Left renal cortex interstitium (tissue), 4 donors: ENCODE measurements around the gene IRAK1. TPM values are rescaled to one million over a fixed set of nuclear protein-coding genes. Genes with fewer than 3 reads are reported as not detected.
"Not testable (repeated sequence)": the region's sequence is repeated elsewhere in the genome, so short reads cannot be mapped to it uniquely, and the experiment has no call there.

Experiments used
- DNase-seq, 4 donors: peaks; one replicate each; pipeline ENCODE4 v3.0.0-alpha.2; 2013; ENCODE audit warnings: low read depth in 4 of 4, low spot score in 2 of 4, missing footprints in 1 of 4
- polyA plus RNA-seq, 4 donors: library from polyadenylated mRNA; unstranded; fragments of 120-200 nt; gene quantifications; one replicate each; pipeline ENCODE4 v1.2.1, GENCODE V29; 2013; ENCODE audit not compliant: insufficient read length in 4 of 4

The IRAK1 gene
- polyA plus RNA-seq, 4 donors, result 51.1 to 69.0 (median 61.1) TPM

DNA sequence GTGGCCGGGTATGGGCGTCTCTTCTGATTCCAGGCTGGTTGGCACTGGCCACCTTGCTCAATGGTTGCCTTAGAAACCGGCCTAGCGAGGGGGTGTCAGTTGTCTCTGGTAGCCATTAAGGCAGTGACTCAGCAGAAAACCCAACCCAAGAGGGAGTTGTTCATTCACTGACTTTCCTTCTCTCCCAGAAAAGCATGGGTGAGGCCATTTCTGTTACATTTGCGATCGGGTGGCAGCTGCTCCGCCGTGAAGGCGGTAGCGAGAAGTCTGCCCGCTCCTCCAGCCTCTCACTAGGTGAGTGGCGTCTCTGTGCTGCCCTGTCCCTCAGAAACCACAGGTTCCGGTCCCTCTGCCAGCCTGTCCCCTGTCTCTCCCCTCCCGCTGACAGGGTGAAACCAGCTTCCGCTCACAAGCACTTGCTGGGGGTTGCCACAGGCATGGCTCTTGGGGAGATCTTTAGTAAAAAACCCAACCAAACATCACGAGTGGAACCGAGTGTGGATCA lies 17.4 kb downstream of the IRAK1 start:
- no peak for DNase-seq

DNA sequence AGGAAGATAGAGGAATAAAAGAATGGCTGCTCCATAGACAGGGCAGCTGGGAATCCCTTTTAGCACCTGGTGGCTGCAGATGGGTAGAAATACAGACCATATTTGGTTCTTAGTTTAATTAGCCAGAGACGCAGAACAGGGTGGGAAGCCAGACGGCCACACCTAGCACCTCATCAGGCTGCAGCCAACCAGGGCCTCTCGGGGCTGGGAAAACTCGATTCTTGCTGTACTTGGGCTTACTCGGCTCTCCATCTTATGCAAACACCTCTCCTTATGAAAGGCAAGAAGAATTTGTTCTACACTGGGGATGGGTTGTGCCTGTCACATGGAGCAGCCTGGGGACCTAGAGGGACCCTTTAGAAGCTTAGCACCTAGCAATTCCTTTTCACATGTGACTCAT lies 19.7 kb downstream of the IRAK1 start:
- DNase-seq, result no peak

DNA sequence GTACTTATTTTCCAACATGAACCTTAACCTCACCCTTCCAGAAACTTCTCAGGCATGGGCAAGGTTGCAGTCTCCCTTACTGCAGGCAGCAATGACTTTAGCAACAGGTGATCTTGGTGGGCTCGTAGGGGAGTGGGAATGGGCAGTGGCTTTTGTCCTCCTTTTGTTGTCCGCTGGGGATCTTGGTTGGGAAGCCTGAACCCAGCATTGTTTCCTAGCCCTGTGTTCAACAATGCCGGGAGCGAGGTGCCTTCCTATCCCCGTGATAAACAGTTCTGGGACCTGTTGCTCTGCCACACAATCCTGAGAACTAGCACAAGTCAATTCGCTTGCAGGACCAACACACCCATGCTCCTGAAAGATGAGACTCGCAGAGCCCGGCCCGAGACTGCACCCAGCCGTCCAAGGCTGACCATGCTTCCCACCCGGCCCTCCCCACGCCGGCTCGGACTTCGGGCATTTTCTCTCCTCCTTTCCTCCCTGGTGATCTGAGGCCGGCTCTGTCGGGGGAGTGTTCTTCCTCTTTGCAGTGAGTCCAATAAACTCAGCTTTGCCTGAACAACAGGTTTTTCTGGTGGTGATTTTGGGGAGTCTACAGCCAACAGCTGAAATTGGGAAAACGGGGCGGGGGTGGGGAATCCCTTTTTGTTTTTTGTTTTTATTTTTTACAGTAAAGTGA lies 20.2 kb downstream of the IRAK1 start:
- DNase-seq, result no peak

DNA sequence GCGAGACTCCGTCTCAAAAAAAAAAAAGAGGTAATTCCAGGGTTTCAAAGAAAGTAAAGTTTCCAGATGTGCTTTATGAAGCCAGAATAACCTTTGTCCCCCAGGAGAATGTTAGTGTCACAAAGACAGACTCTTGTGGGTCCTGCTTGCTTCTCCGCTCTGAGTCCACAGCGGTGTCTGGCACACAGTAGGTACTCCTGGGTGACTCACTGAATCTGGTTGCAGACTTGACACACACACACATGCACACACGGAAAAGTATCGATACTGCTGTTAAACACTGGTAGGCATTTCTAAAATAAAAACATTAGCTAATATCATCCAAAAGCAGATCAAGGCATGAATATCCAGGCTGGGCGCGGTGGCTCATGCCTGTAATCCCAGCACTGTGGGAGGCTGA lies 24.2 kb downstream of the IRAK1 start:
- DNase-seq, result no peak

DNA sequence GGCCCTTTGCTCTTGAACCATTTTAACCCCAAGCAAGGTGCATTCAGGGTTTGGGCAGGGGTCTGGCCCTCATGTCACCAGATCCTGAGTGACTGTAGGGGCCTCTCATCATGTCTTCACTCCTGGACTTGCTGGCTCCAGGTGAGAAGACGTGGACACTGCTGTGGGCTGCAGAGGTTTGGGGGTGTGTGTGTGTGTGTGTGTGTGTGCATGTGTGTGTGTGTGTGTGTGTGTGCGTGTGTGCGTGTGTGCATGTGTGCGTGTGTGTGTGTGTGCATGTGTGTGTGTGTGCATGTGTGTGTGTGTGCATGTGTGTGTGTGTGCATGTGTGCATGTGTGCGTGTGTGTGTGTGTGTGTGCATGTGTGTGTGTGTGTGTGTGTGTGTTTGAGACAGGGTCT lies 25.3 kb downstream of the IRAK1 start:
- not testable (repeated sequence) for DNase-seq

DNA sequence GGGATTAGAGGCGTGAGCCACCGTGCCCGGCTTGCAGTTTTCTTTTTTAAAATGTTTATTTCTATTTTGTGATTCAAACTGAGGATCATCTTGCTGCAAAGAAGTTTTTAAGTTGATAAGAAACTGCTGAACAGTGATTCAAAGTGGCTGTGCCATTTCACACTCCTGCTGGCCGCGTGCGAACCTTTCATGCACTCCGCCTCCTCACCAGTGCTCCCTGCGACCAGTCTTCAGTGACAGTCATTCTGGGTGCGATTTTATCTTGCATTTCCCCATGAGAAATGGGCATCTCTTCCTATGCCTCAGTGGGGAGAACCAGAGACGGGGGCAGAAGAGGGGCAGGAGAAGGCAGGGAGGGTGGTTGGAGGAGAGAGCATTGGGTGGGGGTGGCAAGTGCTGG lies 25.7 kb downstream of the IRAK1 start:
- DNase-seq, result no peak

DNA sequence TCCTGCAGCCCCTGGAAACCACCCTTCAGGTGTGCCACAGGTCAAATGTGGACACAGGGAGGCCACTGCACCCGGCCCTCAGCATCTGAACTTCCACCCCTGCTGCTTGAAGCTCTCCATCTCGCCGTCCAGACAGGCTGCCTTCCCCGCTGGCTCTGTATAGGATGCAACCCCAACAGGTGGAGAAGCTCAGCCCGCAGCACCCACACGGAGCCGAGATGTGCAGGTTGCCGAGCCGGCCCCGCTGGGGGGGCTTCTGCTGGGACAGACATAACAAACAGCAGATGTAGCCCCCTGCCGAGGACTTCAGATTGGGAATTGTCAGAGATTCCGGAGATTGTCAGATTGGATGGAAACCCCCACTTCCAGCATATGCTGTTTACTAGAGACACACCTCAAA lies 26.6 kb downstream of the IRAK1 start:
- no peak for DNase-seq

DNA sequence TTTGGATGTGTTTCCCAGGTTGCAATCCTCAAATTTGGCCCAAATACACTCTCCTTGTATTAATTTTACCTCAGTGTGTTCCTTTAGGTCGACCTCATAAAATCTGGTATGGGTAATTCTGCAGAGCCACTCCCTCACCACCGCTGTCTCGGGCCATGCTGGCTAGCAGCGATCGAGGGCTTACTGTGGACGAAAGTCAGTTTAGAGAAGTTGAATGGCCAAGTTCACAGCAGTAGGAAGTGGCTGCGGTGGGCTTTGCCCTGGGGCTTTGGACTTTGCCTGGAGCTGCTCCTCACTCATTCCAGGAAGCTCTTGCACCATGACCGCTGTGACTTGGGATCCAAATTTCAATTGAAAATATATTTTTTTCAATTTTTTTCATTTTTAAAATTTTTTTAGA lies 27.5 kb downstream of the IRAK1 start:
- no peak for DNase-seq

DNA sequence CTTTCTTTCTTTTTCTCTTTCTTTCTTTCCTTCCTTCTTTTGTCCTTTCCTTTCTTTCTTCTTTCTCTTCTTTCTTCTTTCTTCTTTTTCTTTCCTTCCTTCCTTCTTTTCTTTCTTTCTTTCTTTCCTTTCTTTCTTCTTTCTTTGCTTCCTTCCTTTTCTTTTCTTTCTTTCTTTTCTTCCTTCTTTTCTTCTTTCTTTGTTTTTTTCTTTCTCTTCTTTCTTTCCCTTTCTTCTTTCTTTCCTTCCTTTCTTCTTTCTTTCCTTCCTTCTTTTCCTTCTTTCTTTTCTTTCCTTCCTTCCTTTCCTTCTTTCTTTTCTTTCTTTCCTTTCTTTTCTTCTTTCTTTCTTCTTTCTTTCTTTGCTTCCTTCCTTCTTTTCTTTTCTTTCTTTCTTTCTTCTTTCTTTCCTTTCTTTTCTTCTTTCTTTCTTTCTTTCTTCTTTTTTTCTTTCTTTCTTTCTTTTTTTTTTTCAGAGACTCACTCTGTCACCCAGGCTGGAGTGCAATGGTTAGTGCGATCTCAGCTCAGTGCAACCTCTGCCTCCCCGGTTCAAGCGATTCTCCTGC lies 28.6 kb downstream of the IRAK1 start:
- DNase-seq, result no peak

DNA sequence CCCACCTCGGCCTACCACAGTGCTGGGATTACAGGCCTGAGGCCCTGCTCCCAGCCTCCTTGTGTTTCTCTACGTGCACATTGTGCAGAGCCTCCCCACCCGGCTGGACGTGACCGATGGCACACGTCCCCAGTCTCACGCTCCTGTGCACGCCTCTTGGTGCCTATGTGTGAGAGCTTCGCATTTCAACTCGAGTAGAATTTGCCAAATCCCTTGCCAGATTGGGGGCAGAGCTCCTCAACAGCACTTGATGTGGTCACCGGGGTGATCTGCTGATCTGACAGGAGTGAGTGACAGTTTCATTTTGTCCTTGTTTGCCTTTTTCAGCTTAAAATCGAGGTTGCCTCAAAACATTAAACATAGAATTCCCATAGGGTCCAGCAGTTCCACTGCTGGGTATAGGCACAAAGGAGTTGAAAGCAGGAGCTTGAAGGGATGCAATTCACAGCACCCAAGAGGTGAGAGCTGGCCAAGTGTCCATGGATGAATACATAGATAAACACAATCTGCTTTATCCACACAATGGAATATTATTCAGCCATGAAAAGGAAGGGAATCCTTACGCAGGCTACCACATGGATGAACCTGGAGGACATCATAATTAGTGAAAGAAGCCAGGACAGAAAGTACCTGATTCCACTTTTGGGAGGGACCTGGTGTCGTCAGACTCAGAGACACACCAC lies 29.6 kb downstream of the IRAK1 start:
- DNase-seq, result no peak

DNA sequence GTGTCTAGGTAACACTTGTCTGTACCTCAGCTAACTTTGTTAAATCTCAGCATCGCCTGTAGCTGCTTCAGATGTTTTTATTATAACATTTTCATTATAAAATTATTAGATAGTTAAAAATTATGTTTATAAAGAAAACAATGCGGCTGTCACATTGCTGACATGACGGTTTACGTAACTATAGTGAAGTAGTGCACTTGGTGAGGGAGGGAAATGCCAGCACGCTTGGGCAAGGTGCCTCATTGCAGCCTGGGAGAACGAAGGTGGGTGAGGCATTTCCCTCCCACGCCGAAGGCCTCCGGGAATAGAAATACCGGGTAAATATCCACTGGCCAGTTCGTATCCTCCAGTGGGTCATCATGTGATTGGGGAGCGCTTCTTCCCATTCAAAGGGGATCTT lies 31.2 kb downstream of the IRAK1 start:
- DNase-seq, result no peak

DNA sequence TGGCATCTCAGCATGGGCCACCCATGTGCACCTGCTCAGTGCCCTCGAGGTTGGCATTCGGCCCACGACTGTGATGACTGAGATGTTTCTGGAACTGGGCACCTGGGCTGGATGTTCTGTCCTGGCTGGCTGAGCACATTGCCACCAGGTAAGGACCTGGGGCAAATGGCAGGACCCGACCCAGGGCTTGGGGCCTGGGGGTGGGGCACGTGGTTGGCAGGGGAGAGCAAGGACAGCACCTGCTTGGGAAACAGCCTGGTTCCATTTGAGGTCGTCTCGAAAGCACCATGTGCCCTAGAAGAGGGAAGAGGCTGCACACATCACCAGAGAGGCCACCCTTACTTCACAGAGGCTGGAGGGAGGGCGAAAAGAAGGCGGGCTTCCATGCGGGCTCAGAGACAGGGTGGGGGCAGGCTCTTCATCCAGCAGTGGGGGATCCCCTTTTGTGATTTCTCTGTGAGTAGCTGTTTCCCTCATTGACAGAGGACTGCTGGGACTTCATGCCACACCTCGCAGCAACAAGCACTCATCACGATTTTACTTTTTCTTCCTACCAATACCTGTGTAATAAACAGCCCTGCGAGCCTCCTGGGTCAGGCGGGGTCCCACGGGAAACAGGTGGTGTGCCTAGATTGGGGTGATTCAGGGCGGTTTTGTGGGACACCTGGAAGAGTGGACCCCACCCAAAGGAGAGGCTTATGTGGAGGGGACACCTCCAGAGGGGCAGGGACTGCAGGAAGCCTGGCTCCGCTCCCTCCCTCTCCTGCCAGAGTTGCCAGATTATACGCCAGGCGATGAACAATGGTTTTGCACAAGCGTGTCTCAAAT lies 35.1 kb downstream of the IRAK1 start:
- DNase-seq, result no peak

DNA sequence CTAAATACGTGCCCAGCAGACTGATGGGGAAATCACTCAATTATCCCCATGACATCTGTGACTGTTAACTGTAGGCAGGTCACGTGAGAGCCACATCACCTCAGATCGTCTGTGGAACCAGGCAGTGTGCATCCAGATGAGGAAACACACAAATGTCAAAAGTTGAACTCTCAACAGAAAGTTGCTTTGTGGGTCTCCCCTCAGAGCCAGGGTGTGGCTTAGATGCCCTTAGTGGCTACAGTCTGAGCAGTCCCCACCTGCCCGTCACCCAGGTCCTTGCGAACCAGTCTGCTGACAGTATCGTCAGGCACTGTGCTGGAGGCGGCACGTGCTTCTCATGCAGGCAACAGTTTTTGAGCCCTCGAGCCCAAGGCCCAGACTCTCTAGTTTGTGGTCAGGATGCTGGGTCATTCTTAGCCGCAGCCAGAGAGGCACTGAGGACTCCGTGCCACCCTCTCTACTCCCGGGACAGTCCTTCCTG lies 36.3 kb downstream of the IRAK1 start:
- no peak for DNase-seq

DNA sequence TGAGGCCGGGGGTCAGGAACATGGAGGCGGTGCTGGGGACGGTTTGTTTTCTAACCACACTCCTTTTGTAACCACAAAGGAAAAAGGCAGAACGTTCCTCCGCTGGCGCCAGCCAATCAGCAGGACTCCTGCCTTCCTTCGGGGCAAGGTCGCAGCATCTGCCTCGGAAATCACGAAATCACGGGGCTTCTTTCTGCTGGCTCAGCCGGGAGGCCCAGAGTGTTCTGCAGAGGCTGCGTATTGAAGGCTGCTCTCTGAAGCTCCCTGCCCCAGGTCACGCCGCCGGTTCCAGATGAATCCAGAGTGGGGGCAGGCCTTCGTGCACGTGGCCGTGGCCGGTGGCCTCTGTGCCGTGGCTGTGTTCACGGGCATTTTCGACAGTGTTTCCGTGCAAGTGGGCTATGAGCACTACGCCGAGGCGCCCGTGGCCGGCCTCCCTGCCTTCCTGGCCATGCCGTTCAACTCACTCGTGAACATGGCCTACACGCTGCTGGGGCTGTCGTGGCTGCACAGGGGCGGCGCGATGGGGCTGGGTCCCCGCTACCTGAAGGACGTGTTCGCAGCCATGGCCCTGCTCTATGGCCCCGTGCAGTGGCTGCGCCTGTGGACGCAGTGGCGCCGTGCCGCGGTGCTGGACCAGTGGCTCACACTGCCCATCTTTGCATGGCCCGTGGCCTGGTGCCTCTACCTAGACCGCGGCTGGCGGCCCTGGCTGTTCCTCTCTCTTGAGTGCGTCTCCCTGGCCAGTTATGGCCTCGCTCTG lies 37.8 kb downstream of the IRAK1 start:
- DNase-seq, result no peak

DNA sequence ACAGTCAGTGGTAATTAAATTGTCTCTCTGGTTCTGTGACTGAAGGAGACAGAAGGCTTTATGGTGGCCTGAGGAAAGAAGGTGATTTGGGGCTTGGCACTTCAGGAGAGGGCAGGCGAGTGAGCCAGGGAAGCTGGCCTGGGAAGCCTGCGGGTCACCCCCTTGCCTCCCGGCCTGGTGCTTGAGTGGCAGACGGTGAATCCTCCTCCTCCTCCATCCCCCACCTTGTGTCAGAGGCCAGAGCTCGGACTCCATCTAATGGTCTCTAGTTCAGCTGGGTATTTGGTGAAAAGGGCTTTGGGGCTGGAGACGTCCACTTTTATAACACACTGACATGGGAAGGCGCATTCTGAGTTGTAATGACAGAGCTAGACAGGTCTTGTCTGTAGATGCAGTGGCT lies 38.5 kb downstream of the IRAK1 start:
- no peak for DNase-seq

DNA sequence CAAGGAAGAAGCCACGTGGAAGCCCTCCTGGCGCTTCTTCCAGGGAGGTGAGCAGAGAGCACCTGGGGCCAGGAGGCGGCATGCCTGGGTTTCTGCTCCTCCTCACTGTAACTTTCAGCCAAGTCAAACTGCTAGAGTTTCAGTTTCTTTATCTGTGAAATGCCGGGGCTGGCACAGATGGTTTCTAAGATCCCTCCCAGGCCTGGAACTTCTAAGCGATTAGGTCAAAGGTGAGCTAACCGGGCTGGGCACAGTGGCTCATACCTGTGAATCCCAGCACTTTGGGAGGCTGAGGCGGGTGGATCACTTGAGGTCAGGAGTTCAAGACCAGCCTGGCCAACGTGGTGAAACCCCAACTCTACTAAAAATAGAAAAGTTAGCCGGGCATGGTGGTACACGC lies 39.3 kb downstream of the IRAK1 start:
- not testable (repeated sequence) for DNase-seq

DNA sequence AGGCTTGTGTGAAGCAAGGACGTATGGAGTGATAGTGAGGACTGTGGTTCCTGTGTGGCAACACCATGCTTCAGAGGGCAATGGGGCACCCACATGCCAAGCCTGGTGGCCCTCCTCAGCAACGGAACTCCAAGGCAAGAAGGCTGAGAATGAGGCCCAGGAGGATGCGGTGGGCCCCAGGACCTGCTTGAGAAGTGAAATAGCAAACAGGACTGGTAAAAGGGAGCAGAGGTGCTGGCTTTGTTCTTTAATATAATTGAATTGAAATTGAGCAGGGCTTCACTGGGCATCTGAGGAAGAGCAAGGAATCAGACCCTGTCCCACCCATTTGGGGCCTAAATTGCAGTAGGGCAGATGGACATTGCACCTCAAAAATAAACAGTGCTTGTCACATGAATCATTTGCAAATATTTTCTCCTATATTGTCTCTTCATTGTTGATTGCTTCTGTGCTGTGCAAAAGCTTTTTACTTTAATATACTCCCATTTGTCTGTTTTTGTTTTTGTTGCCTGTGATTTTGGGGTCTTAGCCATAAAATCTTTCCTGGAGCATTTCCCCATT lies 44.9 kb downstream of the IRAK1 start:
- no peak for DNase-seq

DNA sequence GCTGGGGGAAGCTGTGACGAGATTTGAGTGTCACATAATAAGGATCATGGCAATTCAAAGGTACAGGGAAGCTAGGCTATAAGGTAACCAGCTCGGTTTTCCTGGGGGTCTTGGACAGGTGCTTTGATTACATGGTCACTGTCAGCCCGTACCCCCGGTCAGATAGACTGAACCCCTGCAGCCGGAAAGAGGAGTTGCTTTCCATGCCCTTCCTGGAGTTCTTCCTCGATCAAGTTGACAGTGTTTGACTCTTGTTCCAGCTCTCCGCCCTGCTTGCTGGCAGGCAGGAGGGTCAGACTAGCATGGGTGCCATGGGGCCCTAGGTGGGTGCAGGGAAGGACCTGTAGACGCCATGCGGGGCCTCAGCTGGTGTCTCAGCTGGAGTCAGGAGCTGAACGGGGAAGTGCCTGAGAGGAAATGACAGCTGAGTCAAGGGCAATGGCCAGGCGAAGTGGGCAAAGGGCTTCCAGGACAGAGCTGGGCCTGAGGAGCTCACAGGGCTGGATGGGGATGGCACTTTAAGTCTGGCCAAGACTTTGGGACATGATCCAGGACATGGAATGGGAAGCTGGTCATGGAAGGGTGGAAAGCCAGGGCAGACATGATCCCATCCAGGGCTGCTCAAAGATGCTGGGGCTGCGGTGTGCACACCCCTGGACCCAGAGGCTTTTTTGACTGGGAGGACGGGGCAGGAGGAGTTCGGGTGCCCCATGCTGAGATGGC lies 45.5 kb downstream of the IRAK1 start:
- no peak for DNase-seq
